Panc1 (cell line): ENCODE results near the gene RAB7B. TPM values are rescaled to one million over a fixed set of nuclear protein-coding genes. Genes with fewer than 3 reads are reported as not detected.
A peak's percentile ranks its signal among the peaks of the same experiment; 100 is the strongest.

Experiments used
- ATAC-seq: fragments of 200-7000 bp; cut with Tn5 transposase; 2 replicates; pipeline ENCODE4 v1.9.1; 2020; ENCODE audit warnings: mild to moderate bottlenecking, moderate library complexity
- BruUV-seq: library from RNA; stranded (reverse); fragments of 400-500 nt; replicated peaks from 2 replicates; lab custom pipeline; 2021; lab: Mats Ljungman, UMichigan
- CTCF ChIA-PET: fragments of 300-600 bp; sonication (Branson Sonifier 250); formaldehyde crosslinking; loops from one replicate; lab custom pipeline; 2022; ENCODE audit warnings: antibody characterized with exemption; lab: Charles Lee
- POLR2A ChIA-PET: fragments of 300-600 bp; sonication (Branson Sonifier 250); formaldehyde crosslinking; loops from one replicate; lab custom pipeline; 2022; ENCODE audit warnings: antibody characterized with exemption; lab: Charles Lee
- DNase-seq: peaks from one replicate; pipeline ENCODE4 v3.0.0-alpha.2; 2010; ENCODE audit warnings: low read depth, low spot score
- H3K27ac ChIP-seq: 2 replicates; pipeline ENCODE4 v1.5.1; 2011; ENCODE audit warnings: mild to moderate bottlenecking, low read length, inconsistent platforms
- H3K27me3 ChIP-seq: fragments of 200-500 bp; sonication (Bioruptor generic); 2 replicates; pipeline ENCODE4 v1.6.0; 2014; ENCODE audit warnings: low read length, inconsistent platforms; ENCODE audit not compliant: control insufficient read depth, insufficient read depth
- H3K36me3 ChIP-seq: fragments of 200-500 bp; sonication (Bioruptor generic); 2 replicates; pipeline ENCODE4 v1.5.1; 2014; ENCODE audit warnings: inconsistent platforms, mild to moderate bottlenecking, low read length, moderate library complexity; ENCODE audit not compliant: control insufficient read depth, insufficient read depth
- H3K4me1 ChIP-seq: 2 replicates; pipeline ENCODE4 v1.5.1; 2011; ENCODE audit warnings: inconsistent platforms, mild to moderate bottlenecking, low read length, moderate library complexity; ENCODE audit not compliant: control insufficient read depth, insufficient read depth
- H3K4me3 ChIP-seq, 2 experiments: 2 replicates each; pipeline ENCODE4 v1.5.1; 2011 to 2012; ENCODE audit warnings: low read depth in 2 of 2, low read length in 2 of 2, mild to moderate bottlenecking in 2 of 2, inconsistent platforms in 1 of 2, moderate library complexity in 1 of 2
- H3K9me3 ChIP-seq: fragments of 200-500 bp; sonication (Bioruptor generic); 2 replicates; pipeline ENCODE4 v1.5.1; 2014; ENCODE audit warnings: low read depth, mild to moderate bottlenecking, inconsistent platforms, low read length, moderate library complexity; ENCODE audit not compliant: control insufficient read depth, insufficient read depth
- POLR2AphosphoS5 ChIP-seq: IDR thresholded peaks from 2 replicates; pipeline ENCODE4 v1.6.1; 2012; ENCODE audit warnings: mild to moderate bottlenecking, low read depth, low read length, moderate library complexity
- SIN3A ChIP-seq: IDR thresholded peaks from 2 replicates; pipeline ENCODE4 v1.6.1; 2012; ENCODE audit warnings: low read depth, mild to moderate bottlenecking, low read length, moderate library complexity, borderline replicate concordance; ENCODE audit not compliant: insufficient read depth
- TCF7L2 ChIP-seq: IDR thresholded peaks from 2 replicates; pipeline ENCODE4 v1.6.1; 2011; ENCODE audit warnings: mild to moderate bottlenecking, low read depth, low read length, inconsistent platforms
- in situ Hi-C: cut with HindIII; loops from 2 replicates; pipeline ENCODE4 v1.10.0; 2016; ENCODE audit warnings: low sequenced_read_pairs, low pct_unique_long_range_greater_than_20kb
- intact Hi-C: fragments of 100-400 bp; cut with micrococcal nuclease; formaldehyde crosslinking; loops from one replicate; pipeline ENCODE4 v1.10.0; 2022; ENCODE audit not compliant: unreplicated experiment
- total RNA-seq: library from RNA; stranded (reverse); gene quantifications from one replicate; pipeline ENCODE4 v1.2.1, GENCODE V29; 2021; ENCODE audit not compliant: unreplicated experiment
- TF ChIP-seq, protein P1 (sequence below), 2 experiments: IDR thresholded peaks; 2 replicates each; pipeline ENCODE4 v1.6.1; 2011 to 2012; ENCODE audit warnings: low read depth in 2 of 2, control low read depth in 1 of 2, low read length in 1 of 2, mild to moderate bottlenecking in 1 of 2, moderate library complexity in 1 of 2; ENCODE audit not compliant: insufficient read depth in 1 of 2
- TF ChIP-seq, protein P2 (sequence below): fragments of 450-650 bp; IDR thresholded peaks from 2 replicates; pipeline ENCODE4 v1.5.1; 2017; ENCODE audit warnings: mild to moderate bottlenecking

Gene RAB7B
- total RNA-seq, 1 experiment from 2014 or later = 0.05 TPM

DNA sequence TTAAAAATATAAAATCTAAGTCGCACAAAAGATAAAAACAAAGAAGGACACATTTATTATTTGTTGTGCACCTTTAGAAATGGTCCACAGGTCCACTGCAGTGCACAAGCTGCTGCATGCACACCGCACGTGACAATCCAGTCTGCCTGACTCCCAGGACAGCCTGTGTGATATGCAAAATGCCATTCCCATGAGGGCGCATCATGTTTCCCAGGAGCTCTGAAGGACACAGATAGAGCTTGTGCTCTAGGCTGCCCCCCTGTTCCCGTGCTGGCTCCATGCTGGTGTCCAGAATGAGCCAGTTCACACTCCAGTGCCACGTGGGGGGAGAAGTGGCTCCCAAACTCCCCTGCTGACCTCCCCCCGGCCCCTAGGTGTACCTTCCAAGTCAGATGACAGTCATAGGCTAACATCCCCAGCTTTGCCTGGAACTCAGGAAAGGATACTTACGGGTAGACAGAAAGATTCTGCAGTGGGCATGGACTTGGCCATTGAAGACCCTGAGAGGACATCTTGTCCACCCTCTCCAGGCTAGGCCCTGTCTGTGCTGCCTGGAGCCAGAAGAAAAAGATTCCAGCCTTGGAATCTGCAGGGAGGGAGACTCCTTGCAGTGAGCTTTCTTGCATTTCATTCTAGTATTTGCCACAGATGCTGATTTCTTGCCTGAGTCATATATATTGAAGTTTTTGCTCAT lies 26.3 kb downstream of the RAB7B start:
- no TSS peak for BruUV-seq
- no peaks in the 10 kb centered on the region for H3K9me3 ChIP-seq
- peak; percentile 32; the same call in 1 of the 2 replicates for ATAC-seq
- TF ChIP-seq, protein P1, sequence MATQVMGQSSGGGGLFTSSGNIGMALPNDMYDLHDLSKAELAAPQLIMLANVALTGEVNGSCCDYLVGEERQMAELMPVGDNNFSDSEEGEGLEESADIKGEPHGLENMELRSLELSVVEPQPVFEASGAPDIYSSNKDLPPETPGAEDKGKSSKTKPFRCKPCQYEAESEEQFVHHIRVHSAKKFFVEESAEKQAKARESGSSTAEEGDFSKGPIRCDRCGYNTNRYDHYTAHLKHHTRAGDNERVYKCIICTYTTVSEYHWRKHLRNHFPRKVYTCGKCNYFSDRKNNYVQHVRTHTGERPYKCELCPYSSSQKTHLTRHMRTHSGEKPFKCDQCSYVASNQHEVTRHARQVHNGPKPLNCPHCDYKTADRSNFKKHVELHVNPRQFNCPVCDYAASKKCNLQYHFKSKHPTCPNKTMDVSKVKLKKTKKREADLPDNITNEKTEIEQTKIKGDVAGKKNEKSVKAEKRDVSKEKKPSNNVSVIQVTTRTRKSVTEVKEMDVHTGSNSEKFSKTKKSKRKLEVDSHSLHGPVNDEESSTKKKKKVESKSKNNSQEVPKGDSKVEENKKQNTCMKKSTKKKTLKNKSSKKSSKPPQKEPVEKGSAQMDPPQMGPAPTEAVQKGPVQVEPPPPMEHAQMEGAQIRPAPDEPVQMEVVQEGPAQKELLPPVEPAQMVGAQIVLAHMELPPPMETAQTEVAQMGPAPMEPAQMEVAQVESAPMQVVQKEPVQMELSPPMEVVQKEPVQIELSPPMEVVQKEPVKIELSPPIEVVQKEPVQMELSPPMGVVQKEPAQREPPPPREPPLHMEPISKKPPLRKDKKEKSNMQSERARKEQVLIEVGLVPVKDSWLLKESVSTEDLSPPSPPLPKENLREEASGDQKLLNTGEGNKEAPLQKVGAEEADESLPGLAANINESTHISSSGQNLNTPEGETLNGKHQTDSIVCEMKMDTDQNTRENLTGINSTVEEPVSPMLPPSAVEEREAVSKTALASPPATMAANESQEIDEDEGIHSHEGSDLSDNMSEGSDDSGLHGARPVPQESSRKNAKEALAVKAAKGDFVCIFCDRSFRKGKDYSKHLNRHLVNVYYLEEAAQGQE (IDR thresholded peaks at IDR 0.05; ENCODE audit: insufficient read depth in 1 of 2, low read depth in 2 of 2, low read length in 1 of 2) = no peak
- TF ChIP-seq SIN3A (no peak), POLR2AphosphoS5 (no peak), TCF7L2 (no peak)
- TF ChIP-seq, protein P2, sequence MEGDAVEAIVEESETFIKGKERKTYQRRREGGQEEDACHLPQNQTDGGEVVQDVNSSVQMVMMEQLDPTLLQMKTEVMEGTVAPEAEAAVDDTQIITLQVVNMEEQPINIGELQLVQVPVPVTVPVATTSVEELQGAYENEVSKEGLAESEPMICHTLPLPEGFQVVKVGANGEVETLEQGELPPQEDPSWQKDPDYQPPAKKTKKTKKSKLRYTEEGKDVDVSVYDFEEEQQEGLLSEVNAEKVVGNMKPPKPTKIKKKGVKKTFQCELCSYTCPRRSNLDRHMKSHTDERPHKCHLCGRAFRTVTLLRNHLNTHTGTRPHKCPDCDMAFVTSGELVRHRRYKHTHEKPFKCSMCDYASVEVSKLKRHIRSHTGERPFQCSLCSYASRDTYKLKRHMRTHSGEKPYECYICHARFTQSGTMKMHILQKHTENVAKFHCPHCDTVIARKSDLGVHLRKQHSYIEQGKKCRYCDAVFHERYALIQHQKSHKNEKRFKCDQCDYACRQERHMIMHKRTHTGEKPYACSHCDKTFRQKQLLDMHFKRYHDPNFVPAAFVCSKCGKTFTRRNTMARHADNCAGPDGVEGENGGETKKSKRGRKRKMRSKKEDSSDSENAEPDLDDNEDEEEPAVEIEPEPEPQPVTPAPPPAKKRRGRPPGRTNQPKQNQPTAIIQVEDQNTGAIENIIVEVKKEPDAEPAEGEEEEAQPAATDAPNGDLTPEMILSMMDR = no peak
- no peak for DNase-seq
- no peaks in the 10 kb centered on the region for H3K36me3 ChIP-seq
- in situ Hi-C loops = no loop called here
- no peak overlapping the region for H3K4me3 ChIP-seq
- H3K27ac ChIP-seq = no peak overlapping the region
- ChIA-PET CTCF (interaction anchor here (0.6 to 4.0 kb wide), 24 partner anchors 8 to 318 kb away, joined by 3 to 116 read pairs (median 4); partner anchors contain the start of genes PM20D1, RAB7B and SLC26A9), POLR2A (interaction anchor here (0.9 kb wide), 1 partner anchor 59 kb away, joined by 3 read pairs; no protein-coding TSS in a partner anchor)
- no peaks in the 10 kb centered on the region; the same call in 1 of the 2 replicates for H3K27me3 ChIP-seq
- H3K4me1 ChIP-seq = no peaks in the 10 kb centered on the region
- intact Hi-C loops = loop anchor here (1.0 kb wide), 2 partner anchors 58 to 186 kb away; no protein-coding TSS in a partner anchor

GRCh38 chr1:205976036-205976435 lies 27.2 kb downstream of the RAB7B start:
- H3K9me3 ChIP-seq = no peaks in the 10 kb centered on the region
- H3K27me3 ChIP-seq = no peaks in the 10 kb centered on the region; the same call in 1 of the 2 replicates
- H3K36me3 ChIP-seq = no peaks in the 10 kb centered on the region
- CTCF ChIA-PET = interaction anchor here (4.0 kb wide), 1 partner anchor 57 kb away, joined by 116 read pairs; no protein-coding TSS in a partner anchor
- H3K4me3 ChIP-seq = no peak overlapping the region
- no TSS peak for BruUV-seq
- no peak for DNase-seq
- TF ChIP-seq TCF7L2 = no peak
- TF ChIP-seq, protein P1 (IDR thresholded peaks at IDR 0.05; ENCODE audit: insufficient read depth in 1 of 2, low read depth in 2 of 2, low read length in 1 of 2) = no peak
- in situ Hi-C loops (no loop called here), intact Hi-C loops (no loop called here)
- POLR2A ChIA-PET = no interaction called here
- ATAC-seq = no peak
- H3K4me1 ChIP-seq = no peaks in the 10 kb centered on the region
- no peak overlapping the region for H3K27ac ChIP-seq
